ENCODE measurements around the gene SH3PXD2A. TPM values are rescaled to one million over a fixed set of nuclear protein-coding genes. Genes with fewer than 3 reads are reported as not detected.

The SH3PXD2A gene
- total and polyA plus RNA-seq, 10 donors = 2.6 to 50.0 (median 35.2) TPM

DNA sequence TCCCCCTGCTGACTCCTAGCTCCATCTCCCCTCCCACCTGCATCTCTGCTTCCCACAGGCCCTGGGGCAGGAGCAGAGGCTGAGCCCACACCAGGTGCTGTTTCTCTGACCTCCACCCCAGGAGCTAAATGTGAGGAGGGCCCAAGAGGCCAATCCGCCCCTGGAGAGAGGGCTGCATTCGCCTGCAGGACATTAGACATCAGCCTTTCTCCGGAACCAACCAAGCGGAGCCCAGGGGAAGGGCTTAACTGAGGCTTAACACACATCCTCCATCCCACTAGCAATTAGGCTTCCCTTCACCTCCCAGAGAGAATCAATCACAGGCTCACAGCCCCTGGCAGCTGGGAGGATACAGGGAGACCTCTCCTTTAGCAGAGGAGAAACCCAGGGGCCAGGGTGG is 50.5 kb downstream of the SH3PXD2A start:
- WGBS, 5 donors = 87 to 99% (median 97%) methylated on average over 4 of the region's 4 CpGs
- Histone ChIP-seq H3K9me3 (no peaks in the 10 kb centered on the region), H3K4me1 (peaks cover 0 to 9% (median 0%) of the 10 kb centered on the region in 6 donors), H3K27ac (no peak overlapping the region), H3K36me3 (peaks cover 0 to 12% (median 0%) of the 10 kb centered on the region in 6 donors), H3K4me3 (no peak overlapping the region), H3K27me3 (replicated peaks in 1 of 7) (no peaks in the 10 kb centered on the region)
- DNase-seq = no peak
- intact Hi-C loops (cut with DNase I; ENCODE audit: low total_unique reads) = no loop called here
- TF ChIP-seq POLR2AphosphoS5 (IDR thresholded peaks at IDR 0.05) = no peak
- TF ChIP-seq, protein P1, sequence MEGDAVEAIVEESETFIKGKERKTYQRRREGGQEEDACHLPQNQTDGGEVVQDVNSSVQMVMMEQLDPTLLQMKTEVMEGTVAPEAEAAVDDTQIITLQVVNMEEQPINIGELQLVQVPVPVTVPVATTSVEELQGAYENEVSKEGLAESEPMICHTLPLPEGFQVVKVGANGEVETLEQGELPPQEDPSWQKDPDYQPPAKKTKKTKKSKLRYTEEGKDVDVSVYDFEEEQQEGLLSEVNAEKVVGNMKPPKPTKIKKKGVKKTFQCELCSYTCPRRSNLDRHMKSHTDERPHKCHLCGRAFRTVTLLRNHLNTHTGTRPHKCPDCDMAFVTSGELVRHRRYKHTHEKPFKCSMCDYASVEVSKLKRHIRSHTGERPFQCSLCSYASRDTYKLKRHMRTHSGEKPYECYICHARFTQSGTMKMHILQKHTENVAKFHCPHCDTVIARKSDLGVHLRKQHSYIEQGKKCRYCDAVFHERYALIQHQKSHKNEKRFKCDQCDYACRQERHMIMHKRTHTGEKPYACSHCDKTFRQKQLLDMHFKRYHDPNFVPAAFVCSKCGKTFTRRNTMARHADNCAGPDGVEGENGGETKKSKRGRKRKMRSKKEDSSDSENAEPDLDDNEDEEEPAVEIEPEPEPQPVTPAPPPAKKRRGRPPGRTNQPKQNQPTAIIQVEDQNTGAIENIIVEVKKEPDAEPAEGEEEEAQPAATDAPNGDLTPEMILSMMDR (IDR thresholded peaks at IDR 0.05 in 8 of 11, conservative IDR thresholded peaks at IDR 0.05 in 3 of 11) = no peak
- TF ChIP-seq POLR2A (IDR thresholded peaks at IDR 0.05) = no peak

DNA sequence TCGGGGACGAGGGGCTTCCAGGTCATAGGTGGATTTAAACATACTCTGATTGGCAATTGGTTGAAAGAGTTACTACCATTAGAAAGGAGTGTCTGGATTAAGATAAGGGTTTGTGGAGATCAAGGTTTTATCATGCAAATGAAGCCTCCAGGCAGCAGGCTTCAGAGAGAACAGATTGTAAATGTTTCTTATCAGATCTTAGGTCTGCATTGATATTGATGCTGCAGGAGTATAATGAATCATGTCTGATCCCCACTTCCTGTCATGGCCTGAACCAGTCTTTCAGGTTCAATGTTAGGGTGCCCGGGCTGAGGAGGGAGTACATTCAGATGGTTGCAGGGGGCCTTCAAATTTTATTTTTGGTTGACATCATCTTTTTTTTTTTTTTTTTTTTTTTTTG is 51.4 kb downstream of the SH3PXD2A start:
- no peak for TF ChIP-seq POLR2AphosphoS5 (IDR thresholded peaks at IDR 0.05)
- TF ChIP-seq POLR2A (IDR thresholded peaks at IDR 0.05) = no peak
- TF ChIP-seq, protein P1 (IDR thresholded peaks at IDR 0.05 in 8 of 11, conservative IDR thresholded peaks at IDR 0.05 in 3 of 11) = no peak
- DNase-seq = no peak
- Histone ChIP-seq H3K36me3 (peaks cover 0 to 13% (median 0%) of the 10 kb centered on the region in 6 donors), H3K27ac (no peak overlapping the region), H3K9me3 (no peaks in the 10 kb centered on the region), H3K27me3 (replicated peaks in 1 of 7) (no peaks in the 10 kb centered on the region), H3K4me1 (peaks cover 0 to 9% (median 0%) of the 10 kb centered on the region in 6 donors), H3K4me3 (no peak overlapping the region)
- intact Hi-C loops (cut with DNase I; ENCODE audit: low total_unique reads) = no loop called here
- WGBS, 5 donors = 50 to 77% (median 69%) methylated on average over 3 of the region's 3 CpGs

DNA sequence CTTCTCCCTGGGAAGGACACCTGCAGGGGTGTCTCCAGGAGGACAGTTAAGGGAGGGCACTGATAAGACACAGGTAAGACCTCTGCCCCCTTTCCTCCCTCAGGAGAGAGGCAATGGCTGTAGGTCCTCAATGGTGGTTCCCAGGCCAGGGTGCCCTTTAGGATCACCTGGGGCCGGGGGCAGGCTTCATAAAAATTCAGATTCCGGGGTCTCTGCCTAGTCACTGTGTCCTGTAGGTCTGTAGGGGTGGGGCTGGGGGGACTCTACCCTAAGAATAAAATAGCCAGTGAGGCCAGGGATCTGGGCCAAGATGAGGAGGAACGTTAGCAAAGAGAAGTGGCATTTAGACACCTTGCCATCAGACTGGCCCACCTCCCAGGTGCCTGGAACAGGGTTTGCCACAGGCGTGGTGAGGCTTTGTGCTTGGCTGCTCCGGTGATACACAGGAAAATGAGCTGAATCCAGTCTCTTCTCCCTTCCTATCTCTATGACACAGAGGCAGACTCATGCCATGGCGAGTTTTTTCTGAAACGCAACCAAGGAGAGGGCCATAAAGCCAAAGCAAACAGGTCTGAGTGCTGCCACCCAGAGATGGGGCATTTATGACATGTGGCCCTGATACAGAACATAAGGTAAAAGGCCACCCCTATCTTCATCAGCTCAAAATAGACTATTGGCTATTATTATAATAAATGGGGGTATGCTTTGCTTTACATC is 52.6 kb downstream of the SH3PXD2A start:
- Histone ChIP-seq H3K36me3 (peaks cover 0 to 24% (median 0%) of the 10 kb centered on the region in 6 donors), H3K9me3 (no peaks in the 10 kb centered on the region), H3K27me3 (replicated peaks in 1 of 7) (no peaks in the 10 kb centered on the region), H3K4me1 (peaks cover 0 to 9% (median 0%) of the 10 kb centered on the region in 6 donors), H3K4me3 (no peak overlapping the region), H3K27ac (no peak overlapping the region)
- intact Hi-C loops (cut with DNase I; ENCODE audit: low total_unique reads) = no loop called here
- no peak for TF ChIP-seq POLR2AphosphoS5 (IDR thresholded peaks at IDR 0.05)
- TF ChIP-seq, protein P1 (IDR thresholded peaks at IDR 0.05 in 8 of 11, conservative IDR thresholded peaks at IDR 0.05 in 3 of 11) = no peak
- 79 to 90% (median 81%) methylated on average over 7 of the region's 7 CpGs for WGBS, 5 donors
- DNase-seq = no peak

DNA sequence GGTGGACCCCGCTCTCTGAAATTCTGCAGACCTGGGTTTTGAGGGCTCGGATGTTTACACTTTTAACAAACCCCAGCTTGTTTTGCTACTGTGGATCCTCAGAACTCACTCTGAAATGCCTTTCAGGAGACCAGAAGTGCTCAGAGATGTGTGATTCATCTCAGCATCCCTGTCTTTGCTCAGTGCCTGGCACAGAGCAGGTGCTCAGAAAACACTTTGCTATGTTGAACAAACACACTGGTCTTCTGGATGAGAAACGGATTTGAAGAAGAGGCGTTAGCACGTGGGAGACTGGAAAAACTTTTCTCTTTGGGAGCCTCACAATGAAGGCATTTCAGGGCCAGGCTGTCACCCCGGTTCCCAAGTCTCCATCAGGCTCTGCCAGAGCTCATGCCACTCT is 53.3 kb downstream of the SH3PXD2A start:
- 74 to 87% (median 83%) methylated on average over 6 of the region's 6 CpGs for WGBS, 5 donors
- no peak overlapping the region for H3K27ac ChIP-seq
- H3K9me3 ChIP-seq = no peaks in the 10 kb centered on the region
- no peaks in the 10 kb centered on the region for H3K27me3 ChIP-seq (replicated peaks in 1 of 7)
- intact Hi-C loops (cut with DNase I; ENCODE audit: low total_unique reads) = no loop called here
- no peak for TF ChIP-seq POLR2AphosphoS5 (IDR thresholded peaks at IDR 0.05)
- TF ChIP-seq, protein P1 (IDR thresholded peaks at IDR 0.05 in 8 of 11, conservative IDR thresholded peaks at IDR 0.05 in 3 of 11) = no peak
- DNase-seq = no peak
- H3K36me3 ChIP-seq = peaks cover 0 to 30% (median 0%) of the 10 kb centered on the region in 6 donors
- H3K4me1 ChIP-seq = peaks cover 0 to 9% (median 0%) of the 10 kb centered on the region in 6 donors
- H3K4me3 ChIP-seq = no peak overlapping the region
